ENCODE measurements around the gene GPR35. TPM values are rescaled to one million over a fixed set of nuclear protein-coding genes. Genes with fewer than 3 reads are reported as not detected.

Gene GPR35
- total and polyA plus RNA-seq, 4 donors = 0.30 to 2.4 (median 0.44) TPM

DNA sequence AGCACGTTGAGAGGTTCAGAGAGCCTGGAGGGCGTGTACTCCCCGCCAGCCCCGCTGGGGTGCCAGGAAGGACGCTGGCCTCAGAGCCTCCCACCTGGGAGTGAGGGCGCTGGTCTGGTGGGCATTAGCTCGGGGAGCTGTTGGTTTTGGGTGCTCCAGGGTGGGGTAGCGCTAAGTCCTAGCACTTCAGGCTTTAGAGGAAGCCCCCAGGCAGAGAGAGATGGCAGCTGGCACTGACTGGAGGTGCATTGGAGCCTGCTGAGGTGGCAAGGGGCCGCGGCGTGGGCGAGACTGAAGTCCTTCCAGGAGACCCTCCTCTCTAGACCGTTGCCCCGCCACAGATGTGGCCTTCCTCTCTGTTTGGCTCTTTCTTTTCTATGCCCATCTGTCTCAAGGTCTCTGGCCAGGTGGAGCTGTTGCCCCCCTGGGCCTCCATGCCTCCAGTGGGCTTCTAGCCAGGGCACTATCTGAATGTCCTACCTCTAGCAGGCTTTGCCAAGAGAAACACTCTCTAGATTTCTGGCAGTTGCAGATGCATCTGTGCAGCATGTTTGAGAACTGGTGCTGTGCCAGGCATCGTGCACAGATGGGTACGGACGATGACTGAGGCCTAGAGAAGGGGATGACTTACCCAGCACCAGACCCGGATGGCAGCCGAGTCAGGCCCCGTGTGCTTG is 32.1 kb upstream of the GPR35 start:
- peaks cover 12 to 43% (median 31%) of the 10 kb centered on the region in 4 donors for H3K4me1 ChIP-seq (ENCODE audit: control insufficient read depth in 4 of 4, insufficient read depth in 4 of 4, low read length in 3 of 4)
- no peak overlapping the region for H3K27ac ChIP-seq (ENCODE audit: low read depth in 1 of 2, low read length in 2 of 2)
- H3K27me3 ChIP-seq (ENCODE audit: control insufficient read depth in 4 of 4, insufficient read depth in 4 of 4, low read length in 3 of 4) = no peaks in the 10 kb centered on the region
- TF ChIP-seq GABPA (IDR thresholded peaks at IDR 0.05 in 1 of 2, conservative IDR thresholded peaks at IDR 0.05 in 1 of 2) (no peak), NR2F2 (IDR thresholded peaks at IDR 0.05) (no peak), TAF1 (conservative IDR thresholded peaks at IDR 0.05) (no peak), JUND (IDR thresholded peaks at IDR 0.05) (no peak), FOXA1 (IDR thresholded peaks at IDR 0.05) (no peak), YY1 (IDR thresholded peaks at IDR 0.05) (no peak), SP1 (IDR thresholded peaks at IDR 0.05) (no peak), HNF4A (conservative IDR thresholded peaks at IDR 0.05) (no peak), HNF4G (IDR thresholded peaks at IDR 0.05) (no peak), RAD21 (IDR thresholded peaks at IDR 0.05) (no peak), FOXA2 (IDR thresholded peaks at IDR 0.05) (no peak)
- TF ChIP-seq, protein P1, sequence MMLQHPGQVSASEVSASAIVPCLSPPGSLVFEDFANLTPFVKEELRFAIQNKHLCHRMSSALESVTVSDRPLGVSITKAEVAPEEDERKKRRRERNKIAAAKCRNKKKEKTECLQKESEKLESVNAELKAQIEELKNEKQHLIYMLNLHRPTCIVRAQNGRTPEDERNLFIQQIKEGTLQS (IDR thresholded peaks at IDR 0.05) = no peak
- TF ChIP-seq, protein P2, sequence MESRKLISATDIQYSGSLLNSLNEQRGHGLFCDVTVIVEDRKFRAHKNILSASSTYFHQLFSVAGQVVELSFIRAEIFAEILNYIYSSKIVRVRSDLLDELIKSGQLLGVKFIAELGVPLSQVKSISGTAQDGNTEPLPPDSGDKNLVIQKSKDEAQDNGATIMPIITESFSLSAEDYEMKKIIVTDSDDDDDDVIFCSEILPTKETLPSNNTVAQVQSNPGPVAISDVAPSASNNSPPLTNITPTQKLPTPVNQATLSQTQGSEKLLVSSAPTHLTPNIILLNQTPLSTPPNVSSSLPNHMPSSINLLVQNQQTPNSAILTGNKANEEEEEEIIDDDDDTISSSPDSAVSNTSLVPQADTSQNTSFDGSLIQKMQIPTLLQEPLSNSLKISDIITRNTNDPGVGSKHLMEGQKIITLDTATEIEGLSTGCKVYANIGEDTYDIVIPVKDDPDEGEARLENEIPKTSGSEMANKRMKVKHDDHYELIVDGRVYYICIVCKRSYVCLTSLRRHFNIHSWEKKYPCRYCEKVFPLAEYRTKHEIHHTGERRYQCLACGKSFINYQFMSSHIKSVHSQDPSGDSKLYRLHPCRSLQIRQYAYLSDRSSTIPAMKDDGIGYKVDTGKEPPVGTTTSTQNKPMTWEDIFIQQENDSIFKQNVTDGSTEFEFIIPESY (IDR thresholded peaks at IDR 0.05) = no peak
- TF ChIP-seq, protein P3, sequence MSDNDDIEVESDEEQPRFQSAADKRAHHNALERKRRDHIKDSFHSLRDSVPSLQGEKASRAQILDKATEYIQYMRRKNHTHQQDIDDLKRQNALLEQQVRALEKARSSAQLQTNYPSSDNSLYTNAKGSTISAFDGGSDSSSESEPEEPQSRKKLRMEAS (IDR thresholded peaks at IDR 0.05) = no peak
- TF ChIP-seq, protein P4, sequence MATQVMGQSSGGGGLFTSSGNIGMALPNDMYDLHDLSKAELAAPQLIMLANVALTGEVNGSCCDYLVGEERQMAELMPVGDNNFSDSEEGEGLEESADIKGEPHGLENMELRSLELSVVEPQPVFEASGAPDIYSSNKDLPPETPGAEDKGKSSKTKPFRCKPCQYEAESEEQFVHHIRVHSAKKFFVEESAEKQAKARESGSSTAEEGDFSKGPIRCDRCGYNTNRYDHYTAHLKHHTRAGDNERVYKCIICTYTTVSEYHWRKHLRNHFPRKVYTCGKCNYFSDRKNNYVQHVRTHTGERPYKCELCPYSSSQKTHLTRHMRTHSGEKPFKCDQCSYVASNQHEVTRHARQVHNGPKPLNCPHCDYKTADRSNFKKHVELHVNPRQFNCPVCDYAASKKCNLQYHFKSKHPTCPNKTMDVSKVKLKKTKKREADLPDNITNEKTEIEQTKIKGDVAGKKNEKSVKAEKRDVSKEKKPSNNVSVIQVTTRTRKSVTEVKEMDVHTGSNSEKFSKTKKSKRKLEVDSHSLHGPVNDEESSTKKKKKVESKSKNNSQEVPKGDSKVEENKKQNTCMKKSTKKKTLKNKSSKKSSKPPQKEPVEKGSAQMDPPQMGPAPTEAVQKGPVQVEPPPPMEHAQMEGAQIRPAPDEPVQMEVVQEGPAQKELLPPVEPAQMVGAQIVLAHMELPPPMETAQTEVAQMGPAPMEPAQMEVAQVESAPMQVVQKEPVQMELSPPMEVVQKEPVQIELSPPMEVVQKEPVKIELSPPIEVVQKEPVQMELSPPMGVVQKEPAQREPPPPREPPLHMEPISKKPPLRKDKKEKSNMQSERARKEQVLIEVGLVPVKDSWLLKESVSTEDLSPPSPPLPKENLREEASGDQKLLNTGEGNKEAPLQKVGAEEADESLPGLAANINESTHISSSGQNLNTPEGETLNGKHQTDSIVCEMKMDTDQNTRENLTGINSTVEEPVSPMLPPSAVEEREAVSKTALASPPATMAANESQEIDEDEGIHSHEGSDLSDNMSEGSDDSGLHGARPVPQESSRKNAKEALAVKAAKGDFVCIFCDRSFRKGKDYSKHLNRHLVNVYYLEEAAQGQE (IDR thresholded peaks at IDR 0.05) = no peak
- TF ChIP-seq, protein P5, sequence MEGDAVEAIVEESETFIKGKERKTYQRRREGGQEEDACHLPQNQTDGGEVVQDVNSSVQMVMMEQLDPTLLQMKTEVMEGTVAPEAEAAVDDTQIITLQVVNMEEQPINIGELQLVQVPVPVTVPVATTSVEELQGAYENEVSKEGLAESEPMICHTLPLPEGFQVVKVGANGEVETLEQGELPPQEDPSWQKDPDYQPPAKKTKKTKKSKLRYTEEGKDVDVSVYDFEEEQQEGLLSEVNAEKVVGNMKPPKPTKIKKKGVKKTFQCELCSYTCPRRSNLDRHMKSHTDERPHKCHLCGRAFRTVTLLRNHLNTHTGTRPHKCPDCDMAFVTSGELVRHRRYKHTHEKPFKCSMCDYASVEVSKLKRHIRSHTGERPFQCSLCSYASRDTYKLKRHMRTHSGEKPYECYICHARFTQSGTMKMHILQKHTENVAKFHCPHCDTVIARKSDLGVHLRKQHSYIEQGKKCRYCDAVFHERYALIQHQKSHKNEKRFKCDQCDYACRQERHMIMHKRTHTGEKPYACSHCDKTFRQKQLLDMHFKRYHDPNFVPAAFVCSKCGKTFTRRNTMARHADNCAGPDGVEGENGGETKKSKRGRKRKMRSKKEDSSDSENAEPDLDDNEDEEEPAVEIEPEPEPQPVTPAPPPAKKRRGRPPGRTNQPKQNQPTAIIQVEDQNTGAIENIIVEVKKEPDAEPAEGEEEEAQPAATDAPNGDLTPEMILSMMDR (IDR thresholded peaks at IDR 0.05; ENCODE audit: low read depth, low read length, missing input control) = no peak
- H3K4me3 ChIP-seq (ENCODE audit: low read depth in 1 of 3, low read length in 3 of 3) = no peak overlapping the region
- no peaks in the 10 kb centered on the region for H3K9me3 ChIP-seq (ENCODE audit: control insufficient read depth in 4 of 4, low read length in 3 of 4)
- no peak overlapping the region for H3K9ac ChIP-seq (ENCODE audit: low read depth in 1 of 2, low read length in 2 of 2)
- WGBS = 91% methylated on average over 20 of the region's 20 CpGs
- DNase-seq (ENCODE audit: low spot score) = no peak
- peaks cover 0 to 10% (median 5%) of the 10 kb centered on the region in 4 donors for H3K36me3 ChIP-seq (ENCODE audit: control insufficient read depth in 4 of 4, insufficient read depth in 3 of 4, low read depth in 1 of 4, low read length in 3 of 4)
